ENCODE measurements around the gene ADAMTS12.

The ADAMTS12 gene

DNA sequence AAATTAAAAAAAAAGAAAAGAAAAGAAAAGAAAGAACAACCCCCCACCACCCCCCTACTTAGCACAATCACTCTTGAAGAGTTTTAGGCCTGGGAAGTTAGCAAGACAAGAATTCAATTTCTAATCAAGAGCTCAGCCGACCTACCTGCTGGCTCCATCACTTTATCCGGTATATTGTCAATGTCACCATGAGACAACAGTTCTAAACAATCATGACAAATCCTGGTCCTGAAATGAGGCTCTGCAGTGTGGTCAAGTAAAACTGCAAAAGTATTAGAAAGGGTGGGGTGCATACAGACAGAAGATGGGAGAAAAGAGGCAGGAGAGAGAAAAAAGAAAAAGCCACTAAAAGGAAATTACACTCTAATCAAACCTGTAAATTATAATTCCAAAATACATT lies 287.3 kb downstream of the ADAMTS12 start:
- Histone ChIP-seq H3K4me3 (ENCODE audit: low read length) (no peak overlapping the region), H3K9me3 (ENCODE audit: control insufficient read depth, low read length) (no peaks in the 10 kb centered on the region), H3K4me1 (ENCODE audit: control insufficient read depth, insufficient read depth, low read length) (no peaks in the 10 kb centered on the region), H3K36me3 (ENCODE audit: control insufficient read depth, insufficient read depth, low read length, severe bottlenecking) (peaks cover 10% of the 10 kb centered on the region), H3K27me3 (replicated peaks; ENCODE audit: control insufficient read depth, insufficient read depth, low read length) (no peaks in the 10 kb centered on the region), H3K9ac (ENCODE audit: low read length) (no peak overlapping the region)
- DNase-seq (ENCODE audit: low read depth), result no peak

DNA sequence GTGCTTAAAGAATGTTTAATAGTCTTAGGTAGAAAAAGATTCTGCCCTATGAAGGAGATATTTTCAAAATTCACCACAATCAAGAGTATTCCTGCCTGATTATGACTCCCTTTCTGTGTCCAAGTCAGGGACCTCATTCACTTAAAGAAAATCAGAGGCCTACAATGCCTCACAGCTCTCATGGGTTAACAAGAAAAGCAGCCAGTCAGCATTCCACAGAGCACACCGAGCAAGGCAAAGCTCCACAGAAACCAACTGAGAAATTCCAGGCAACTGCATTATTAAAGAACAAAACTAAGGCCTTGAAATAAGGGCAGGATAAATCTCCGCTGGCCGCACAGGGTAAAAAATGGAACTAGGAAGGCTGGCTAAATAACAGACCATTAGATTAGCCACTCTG lies 289.9 kb downstream of the ADAMTS12 start:
- Histone ChIP-seq H3K9me3 (ENCODE audit: control insufficient read depth, low read length) (no peaks in the 10 kb centered on the region), H3K9ac (ENCODE audit: low read length) (no peak overlapping the region), H3K4me3 (ENCODE audit: low read length) (no peak overlapping the region), H3K27me3 (replicated peaks; ENCODE audit: control insufficient read depth, insufficient read depth, low read length) (no peaks in the 10 kb centered on the region), H3K4me1 (ENCODE audit: control insufficient read depth, insufficient read depth, low read length) (no peaks in the 10 kb centered on the region), H3K36me3 (ENCODE audit: control insufficient read depth, insufficient read depth, low read length, severe bottlenecking) (peaks cover 10% of the 10 kb centered on the region)
- DNase-seq (ENCODE audit: low read depth), result peak; percentile 22

GRCh38 chr5:33595303-33595702 lies 296.5 kb downstream of the ADAMTS12 start:
- Histone ChIP-seq H3K27me3 (replicated peaks; ENCODE audit: control insufficient read depth, insufficient read depth, low read length) (no peaks in the 10 kb centered on the region), H3K9me3 (ENCODE audit: control insufficient read depth, low read length) (no peaks in the 10 kb centered on the region), H3K4me1 (ENCODE audit: control insufficient read depth, insufficient read depth, low read length) (no peaks in the 10 kb centered on the region), H3K36me3 (ENCODE audit: control insufficient read depth, insufficient read depth, low read length, severe bottlenecking) (no peaks in the 10 kb centered on the region), H3K9ac (ENCODE audit: low read length) (no peak overlapping the region), H3K4me3 (ENCODE audit: low read length) (no peak overlapping the region)
- no peak for DNase-seq (ENCODE audit: low read depth)

- H3K4me3 ChIP-seq (ENCODE audit: low read length), result no peak overlapping the region
- H3K9ac ChIP-seq (ENCODE audit: low read length), result no peak overlapping the region
- no peaks in the 10 kb centered on the region for H3K36me3 ChIP-seq (ENCODE audit: control insufficient read depth, insufficient read depth, low read length, severe bottlenecking)
- no peaks in the 10 kb centered on the region for H3K27me3 ChIP-seq (replicated peaks; ENCODE audit: control insufficient read depth, insufficient read depth, low read length)
- no peaks in the 10 kb centered on the region for H3K9me3 ChIP-seq (ENCODE audit: control insufficient read depth, low read length)
- DNase-seq (ENCODE audit: low read depth), result no peak
- no peaks in the 10 kb centered on the region for H3K4me1 ChIP-seq (ENCODE audit: control insufficient read depth, insufficient read depth, low read length)
Measured at GRCh38 chr5:33594006-33594405, 297.8 kb downstream of the ADAMTS12 start.

DNA sequence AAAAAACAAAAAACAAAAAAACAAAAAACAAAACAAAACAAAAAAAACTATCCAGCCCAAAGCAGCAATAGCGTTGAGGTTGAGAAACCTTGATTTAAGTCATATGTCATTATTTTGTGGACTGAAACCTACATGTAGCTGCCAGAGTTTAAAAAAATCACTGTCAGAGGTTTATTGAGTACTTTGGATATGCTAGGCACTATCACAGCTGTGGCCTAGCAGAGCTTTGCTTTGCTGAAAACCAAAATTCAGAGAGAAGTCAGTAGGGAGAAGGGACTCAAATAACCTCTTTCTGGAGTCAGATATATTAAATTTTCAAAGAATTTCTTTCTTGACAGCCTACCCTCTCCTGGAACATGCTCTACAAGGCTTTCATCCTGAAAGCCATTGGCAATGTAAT lies 299.5 kb downstream of the ADAMTS12 start:
- no peak for DNase-seq (ENCODE audit: low read depth)
- no peaks in the 10 kb centered on the region for H3K9me3 ChIP-seq (ENCODE audit: control insufficient read depth, low read length)
- no peaks in the 10 kb centered on the region for H3K4me1 ChIP-seq (ENCODE audit: control insufficient read depth, insufficient read depth, low read length)
- H3K36me3 ChIP-seq (ENCODE audit: control insufficient read depth, insufficient read depth, low read length, severe bottlenecking), result peaks cover 6% of the 10 kb centered on the region
- no peak overlapping the region for H3K9ac ChIP-seq (ENCODE audit: low read length)
- no peak overlapping the region for H3K4me3 ChIP-seq (ENCODE audit: low read length)
- H3K27me3 ChIP-seq (replicated peaks; ENCODE audit: control insufficient read depth, insufficient read depth, low read length), result no peaks in the 10 kb centered on the region

GRCh38 chr5:33588654-33589372 lies 303.0 kb downstream of the ADAMTS12 start:
- Histone ChIP-seq H3K9me3 (ENCODE audit: control insufficient read depth, low read length) (no peaks in the 10 kb centered on the region), H3K9ac (ENCODE audit: low read length) (no peak overlapping the region), H3K36me3 (ENCODE audit: control insufficient read depth, insufficient read depth, low read length, severe bottlenecking) (peaks cover 6% of the 10 kb centered on the region), H3K4me1 (ENCODE audit: control insufficient read depth, insufficient read depth, low read length) (peaks cover 4% of the 10 kb centered on the region), H3K27me3 (replicated peaks; ENCODE audit: control insufficient read depth, insufficient read depth, low read length) (no peaks in the 10 kb centered on the region), H3K4me3 (ENCODE audit: low read length) (no peak overlapping the region)
- no peak for DNase-seq (ENCODE audit: low read depth)

- no peaks in the 10 kb centered on the region for H3K27me3 ChIP-seq (replicated peaks; ENCODE audit: control insufficient read depth, insufficient read depth, low read length)
Measured at GRCh38 chr5:33583332-33583731, 308.5 kb downstream of the ADAMTS12 start.

DNA sequence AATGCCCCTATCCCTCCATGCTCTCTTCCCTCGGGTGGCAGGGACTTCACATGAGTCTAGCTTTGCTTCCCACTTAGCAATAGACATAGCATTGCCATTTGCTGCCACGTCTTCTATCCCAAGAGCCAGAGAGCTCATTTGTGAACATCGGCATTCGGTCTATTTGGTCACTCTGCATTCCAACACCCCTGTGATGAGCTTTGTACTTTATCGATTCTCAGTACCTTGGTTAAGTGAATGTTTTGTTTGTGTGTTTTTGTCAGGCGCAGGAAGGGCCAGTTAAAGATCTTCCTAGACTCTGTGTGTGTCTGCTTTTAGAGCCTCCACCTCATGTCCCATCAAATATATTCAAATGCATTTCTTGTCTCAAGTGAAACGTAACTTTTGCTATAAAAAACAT lies 309.4 kb downstream of the ADAMTS12 start:
- no peaks in the 10 kb centered on the region for H3K27me3 ChIP-seq (replicated peaks; ENCODE audit: control insufficient read depth, insufficient read depth, low read length)
- H3K9me3 ChIP-seq (ENCODE audit: control insufficient read depth, low read length), result no peaks in the 10 kb centered on the region
- H3K9ac ChIP-seq (ENCODE audit: low read length), result no peak overlapping the region
- H3K4me3 ChIP-seq (ENCODE audit: low read length), result no peak overlapping the region
- H3K4me1 ChIP-seq (ENCODE audit: control insufficient read depth, insufficient read depth, low read length), result peaks cover 4% of the 10 kb centered on the region
- no peak for DNase-seq (ENCODE audit: low read depth)
- H3K36me3 ChIP-seq (ENCODE audit: control insufficient read depth, insufficient read depth, low read length, severe bottlenecking), result peaks cover 13% of the 10 kb centered on the region

More at GRCh38 chr5:33583332-33583731, 308.5 kb downstream of the ADAMTS12 start:
- Histone ChIP-seq H3K4me3 (ENCODE audit: low read length) (no peak overlapping the region), H3K4me1 (ENCODE audit: control insufficient read depth, insufficient read depth, low read length) (peaks cover 4% of the 10 kb centered on the region), H3K9me3 (ENCODE audit: control insufficient read depth, low read length) (no peaks in the 10 kb centered on the region), H3K36me3 (ENCODE audit: control insufficient read depth, insufficient read depth, low read length, severe bottlenecking) (peaks cover 18% of the 10 kb centered on the region), H3K9ac (ENCODE audit: low read length) (no peak overlapping the region)
- no peak for DNase-seq (ENCODE audit: low read depth)

GRCh38 chr5:33579789-33580188 lies 312.0 kb downstream of the ADAMTS12 start:
- Histone ChIP-seq H3K36me3 (ENCODE audit: control insufficient read depth, insufficient read depth, low read length, severe bottlenecking) (peaks cover 27% of the 10 kb centered on the region), H3K4me1 (ENCODE audit: control insufficient read depth, insufficient read depth, low read length) (peaks cover 4% of the 10 kb centered on the region), H3K9me3 (ENCODE audit: control insufficient read depth, low read length) (no peaks in the 10 kb centered on the region), H3K9ac (ENCODE audit: low read length) (no peak overlapping the region), H3K4me3 (ENCODE audit: low read length) (no peak overlapping the region), H3K27me3 (replicated peaks; ENCODE audit: control insufficient read depth, insufficient read depth, low read length) (no peaks in the 10 kb centered on the region)
- DNase-seq (ENCODE audit: low read depth), result no peak

GRCh38 chr5:33579152-33579551 lies 312.6 kb downstream of the ADAMTS12 start:
- no peak overlapping the region for H3K9ac ChIP-seq (ENCODE audit: low read length)
- H3K36me3 ChIP-seq (ENCODE audit: control insufficient read depth, insufficient read depth, low read length, severe bottlenecking), result peaks cover 27% of the 10 kb centered on the region
- H3K4me3 ChIP-seq (ENCODE audit: low read length), result no peak overlapping the region
- H3K4me1 ChIP-seq (ENCODE audit: control insufficient read depth, insufficient read depth, low read length), result no peaks in the 10 kb centered on the region
- H3K9me3 ChIP-seq (ENCODE audit: control insufficient read depth, low read length), result no peaks in the 10 kb centered on the region
- no peaks in the 10 kb centered on the region for H3K27me3 ChIP-seq (replicated peaks; ENCODE audit: control insufficient read depth, insufficient read depth, low read length)
- DNase-seq (ENCODE audit: low read depth), result no peak

- Histone ChIP-seq H3K27me3 (replicated peaks; ENCODE audit: control insufficient read depth, insufficient read depth, low read length) (no peaks in the 10 kb centered on the region), H3K4me1 (ENCODE audit: control insufficient read depth, insufficient read depth, low read length) (no peaks in the 10 kb centered on the region), H3K9me3 (ENCODE audit: control insufficient read depth, low read length) (no peaks in the 10 kb centered on the region), H3K4me3 (ENCODE audit: low read length) (no peak overlapping the region), H3K36me3 (ENCODE audit: control insufficient read depth, insufficient read depth, low read length, severe bottlenecking) (peaks cover 23% of the 10 kb centered on the region), H3K9ac (ENCODE audit: low read length) (no peak overlapping the region)
- no peak for DNase-seq (ENCODE audit: low read depth)
Measured at GRCh38 chr5:33576726-33577590, 314.8 kb downstream of the ADAMTS12 start.

All from adipocyte (in vitro differentiated cells).